Activated B cell treated with CpG ODN at 0.5 μM for 24 hours (primary cell): ENCODE results near the gene MCF2L2. TPM values are rescaled to one million over a fixed set of nuclear protein-coding genes. Genes with fewer than 3 reads are reported as not detected.

ENCODE experiments used
- ATAC-seq: fragments of 200-7000 bp; cut with Tn5 transposase; one replicate; pipeline ENCODE4 v1.10.0; 2021; ENCODE audit warnings: low read depth, mild to moderate bottlenecking, moderate library complexity
- CTCF ChIA-PET: fragments of 350-600 bp; sonication (Branson Sonifier 250); formaldehyde crosslinking; loops from one replicate; lab custom pipeline; 2021; ENCODE audit warnings: antibody characterized with exemption; lab: Charles Lee
- POLR2A ChIA-PET: fragments of 350-600 bp; sonication (Branson Sonifier 250); formaldehyde crosslinking; loops from one replicate; lab custom pipeline; 2021; ENCODE audit warnings: antibody characterized with exemption; lab: Charles Lee
- DNase-seq: peaks from one replicate; pipeline ENCODE4 v3.0.0; 2022
- H3K27ac Mint-ChIP-seq: one replicate; pipeline ENCODE4 v1.8.0; 2020; ENCODE audit warnings: mixed read lengths
- H3K27me3 Mint-ChIP-seq: one replicate; pipeline ENCODE4 v1.8.0; 2021; ENCODE audit warnings: mixed read lengths
- H3K36me3 Mint-ChIP-seq: one replicate; pipeline ENCODE4 v1.8.0; 2021; ENCODE audit warnings: low read depth, mixed read lengths
- H3K4me1 Mint-ChIP-seq: one replicate; pipeline ENCODE4 v1.8.0; 2021; ENCODE audit warnings: mixed read lengths
- H3K4me3 Mint-ChIP-seq: one replicate; pipeline ENCODE4 v1.8.0; 2020; ENCODE audit warnings: mild to moderate bottlenecking, mixed read lengths
- H3K9me3 Mint-ChIP-seq: one replicate; pipeline ENCODE4 v1.8.0; 2020; ENCODE audit warnings: mixed read lengths
- CTCF ChIP-seq: fragments of 200-600 bp; IDR thresholded peaks from one replicate; pipeline ENCODE4 v1.8.0; 2022; ENCODE audit warnings: antibody characterized with exemption, mild to moderate bottlenecking
- intact Hi-C: fragments of 100-400 bp; cut with micrococcal nuclease; formaldehyde crosslinking; loops from one replicate; pipeline ENCODE4 v1.15.1; 2024
- total RNA-seq: library from RNA; stranded (reverse); gene quantifications from 2 replicates; pipeline ENCODE4 v1.2.3, GENCODE V29; 2022

The MCF2L2 gene
- total RNA-seq, 1 donor from 2014 or later, result 2.4 TPM

- Mint-ChIP-seq H3K9me3 (peaks cover 3% of the 10 kb centered on the region), H3K27ac (no peak overlapping the region), H3K4me3 (no peak overlapping the region), H3K27me3 (peaks cover 78% of the 10 kb centered on the region), H3K36me3 (no peaks in the 10 kb centered on the region), H3K4me1 (peaks cover 14% of the 10 kb centered on the region)
- intact Hi-C loops, result no loop called here
- POLR2A ChIA-PET, result no interaction called here
- no peak for ATAC-seq
- CTCF ChIA-PET, result interaction anchor here (0.8 kb wide), 1 partner anchor 31 kb away, joined by 3 read pairs; no protein-coding TSS in a partner anchor
- TF ChIP-seq CTCF, result no peak
- no peak for DNase-seq
These were observed 275.0 kb downstream of the MCF2L2 start for GRCh38 chr3:183153210-183153950.

- Mint-ChIP-seq H3K27ac (no peak overlapping the region), H3K9me3 (peaks cover 3% of the 10 kb centered on the region)
These were observed 276.5 kb downstream of the MCF2L2 start for GRCh38 chr3:183151821-183152351.

GRCh38 chr3:183151086-183151485 lies 277.3 kb downstream of the MCF2L2 start:
- CTCF ChIA-PET, result no interaction called here
- no peak for DNase-seq
- no peak for ATAC-seq
- Mint-ChIP-seq H3K9me3 (peaks cover 3% of the 10 kb centered on the region), H3K4me3 (no peak overlapping the region), H3K27me3 (peaks cover 76% of the 10 kb centered on the region), H3K27ac (no peak overlapping the region), H3K36me3 (no peaks in the 10 kb centered on the region), H3K4me1 (peaks cover 7% of the 10 kb centered on the region)
- TF ChIP-seq CTCF, result no peak
- intact Hi-C loops, result no loop called here
- POLR2A ChIA-PET, result interaction anchor here (0.7 kb wide), 1 partner anchor 16 kb away, joined by 10 read pairs; no protein-coding TSS in a partner anchor

More at GRCh38 chr3:183151821-183152351, 276.5 kb downstream of the MCF2L2 start:
- ChIA-PET CTCF (no interaction called here), POLR2A (no interaction called here)
- intact Hi-C loops, result no loop called here
- peaks cover 81% of the 10 kb centered on the region for H3K27me3 Mint-ChIP-seq
- ATAC-seq (no peak), DNase-seq (no peak)
- no peak for TF ChIP-seq CTCF
- peaks cover 7% of the 10 kb centered on the region for H3K4me1 Mint-ChIP-seq
- no peak overlapping the region for H3K4me3 Mint-ChIP-seq
- no peaks in the 10 kb centered on the region for H3K36me3 Mint-ChIP-seq

- ChIA-PET POLR2A (interaction anchor here (0.7 kb wide), 1 partner anchor 15 kb away, joined by 10 read pairs; no protein-coding TSS in a partner anchor), CTCF (no interaction called here)
- H3K4me1 Mint-ChIP-seq, result peaks cover 7% of the 10 kb centered on the region
- intact Hi-C loops, result no loop called here
- peaks cover 3% of the 10 kb centered on the region for H3K9me3 Mint-ChIP-seq
- H3K27ac Mint-ChIP-seq, result no peak overlapping the region
- H3K27me3 Mint-ChIP-seq, result peaks cover 78% of the 10 kb centered on the region
- TF ChIP-seq CTCF, result no peak
- H3K4me3 Mint-ChIP-seq, result no peak overlapping the region
- no peaks in the 10 kb centered on the region for H3K36me3 Mint-ChIP-seq
- ATAC-seq (no peak), DNase-seq (no peak)
These were observed 278.3 kb downstream of the MCF2L2 start for GRCh38 chr3:183149915-183150750.
